AG09309 (cell line): ENCODE data around the gene EGFR.
A peak's percentile ranks its signal among the peaks of the same experiment; 100 is the strongest.

ENCODE experiments used
- DNase-seq: peaks from one replicate; pipeline ENCODE4 v3.0.0-alpha.2; 2010; ENCODE audit warnings: low read depth
- H3K4me3 ChIP-seq: 2 replicates; pipeline ENCODE4 v1.5.1; 2011; ENCODE audit warnings: mild to moderate bottlenecking, low read depth, low read length, moderate library complexity; ENCODE audit not compliant: control insufficient read depth
- CTCF ChIP-seq: IDR thresholded peaks from 2 replicates; pipeline ENCODE4 v1.5.1; 2011; ENCODE audit warnings: mild to moderate bottlenecking, low read depth, low read length, inconsistent platforms; ENCODE audit not compliant: insufficient read depth, control insufficient read depth; ENCODE audit errors: missing control alignments

Gene EGFR

GRCh38 chr7:55055479-55055878 lies 36.7 kb downstream of the EGFR start:
- DNase-seq = peak; percentile 81
- TF ChIP-seq CTCF = no peak
- H3K4me3 ChIP-seq = no peak overlapping the region

- H3K4me3 ChIP-seq = no peak overlapping the region
- TF ChIP-seq CTCF = no peak
- no peak for DNase-seq
Measured at GRCh38 chr7:55056068-55056467, 37.3 kb downstream of the EGFR start.

GRCh38 chr7:55056577-55057480 lies 38.0 kb downstream of the EGFR start:
- no peak for DNase-seq
- H3K4me3 ChIP-seq = no peak overlapping the region
- peak; percentile 15 for TF ChIP-seq CTCF

- H3K4me3 ChIP-seq = no peak overlapping the region
- TF ChIP-seq CTCF = no peak
- DNase-seq = no peak
Measured at GRCh38 chr7:55058314-55058713, 39.5 kb downstream of the EGFR start.

- TF ChIP-seq CTCF = no peak
- no peak overlapping the region for H3K4me3 ChIP-seq
- no peak for DNase-seq
Measured at GRCh38 chr7:55059021-55059420, 40.2 kb downstream of the EGFR start.

- DNase-seq = no peak
- no peak for TF ChIP-seq CTCF
Measured at GRCh38 chr7:55060085-55060484, 41.3 kb downstream of the EGFR start.

GRCh38 chr7:55060636-55061022 lies 41.8 kb downstream of the EGFR start:
- no peak for DNase-seq
- H3K4me3 ChIP-seq = no peak overlapping the region
- no peak for TF ChIP-seq CTCF

More at GRCh38 chr7:55060085-55060484, 41.3 kb downstream of the EGFR start:
- H3K4me3 ChIP-seq = no peak overlapping the region
